GM21381 (cell line): ENCODE data around the gene PKD2L2.
"Not testable (repeated sequence)": the region's sequence is repeated elsewhere in the genome, so short reads cannot be mapped to it uniquely, and the experiment has no call there.

Experiments
- ATAC-seq: cut with Tn5 transposase; IDR thresholded peaks from one replicate; pipeline ENCODE4 v1.9.1; 2021; ENCODE audit warnings: mild to moderate bottlenecking, moderate library complexity; ENCODE audit not compliant: unreplicated experiment

PKD2L2 gene

GRCh38 chr5:137945825-137946224 lies 56.6 kb downstream of the PKD2L2 start:
- no peak for ATAC-seq

- no peak for ATAC-seq
Measured at GRCh38 chr5:137954131-137954879, 65.0 kb downstream of the PKD2L2 start.

GRCh38 chr5:137957948-137958347 lies 68.7 kb downstream of the PKD2L2 start:
- ATAC-seq: no peak

GRCh38 chr5:137959488-137959887 lies 70.2 kb downstream of the PKD2L2 start:
- ATAC-seq: no peak

GRCh38 chr5:137960141-137960540 lies 70.9 kb downstream of the PKD2L2 start:
- ATAC-seq: no peak

- ATAC-seq: no peak
Measured at GRCh38 chr5:137960819-137961218, 71.6 kb downstream of the PKD2L2 start.

GRCh38 chr5:137970384-137970783 lies 81.1 kb downstream of the PKD2L2 start:
- ATAC-seq: not testable (repeated sequence)

GRCh38 chr5:137975208-137975607 lies 86.0 kb downstream of the PKD2L2 start:
- no peak for ATAC-seq

- no peak for ATAC-seq
Measured at GRCh38 chr5:137989419-137989818, 100.2 kb downstream of the PKD2L2 start.
